GM21515 (cell line): ENCODE results near the gene DNAJC6.
"Not testable (repeated sequence)": the region's sequence is repeated elsewhere in the genome, so short reads cannot be mapped to it uniquely, and the experiment has no call there.

Source experiments
- ATAC-seq: cut with Tn5 transposase; IDR thresholded peaks from one replicate; pipeline ENCODE4 v1.9.1; 2021; ENCODE audit not compliant: unreplicated experiment

DNAJC6 gene

GRCh38 chr1:65309304-65310077, at the start of gene DNAJC6:
Gene DNAJC6 (plus strand): TSS chr1:65309543. CDS start chr1:65309746, 203 bp downstream.
- no peak for ATAC-seq

DNA sequence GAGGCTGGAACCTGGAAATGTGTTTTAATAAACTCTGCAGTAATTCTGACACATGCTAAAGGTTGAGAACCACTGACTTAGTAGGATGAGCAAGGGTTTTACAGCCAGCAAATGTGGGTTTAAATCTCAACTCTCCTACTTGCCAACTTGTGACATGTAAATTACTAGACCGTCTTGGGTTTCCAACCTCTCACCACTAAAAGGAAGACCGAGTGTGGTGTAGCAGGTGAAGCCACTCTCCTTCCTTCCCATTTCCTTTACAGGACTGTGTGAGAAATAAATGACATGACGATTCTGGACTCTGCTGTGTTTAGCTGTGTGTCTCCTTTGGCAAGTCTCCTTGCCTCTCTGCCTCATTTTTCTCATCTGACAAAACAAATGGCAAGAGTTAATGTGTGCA, 49.5 kb upstream of the DNAJC6 start:
- no peak for ATAC-seq

DNA sequence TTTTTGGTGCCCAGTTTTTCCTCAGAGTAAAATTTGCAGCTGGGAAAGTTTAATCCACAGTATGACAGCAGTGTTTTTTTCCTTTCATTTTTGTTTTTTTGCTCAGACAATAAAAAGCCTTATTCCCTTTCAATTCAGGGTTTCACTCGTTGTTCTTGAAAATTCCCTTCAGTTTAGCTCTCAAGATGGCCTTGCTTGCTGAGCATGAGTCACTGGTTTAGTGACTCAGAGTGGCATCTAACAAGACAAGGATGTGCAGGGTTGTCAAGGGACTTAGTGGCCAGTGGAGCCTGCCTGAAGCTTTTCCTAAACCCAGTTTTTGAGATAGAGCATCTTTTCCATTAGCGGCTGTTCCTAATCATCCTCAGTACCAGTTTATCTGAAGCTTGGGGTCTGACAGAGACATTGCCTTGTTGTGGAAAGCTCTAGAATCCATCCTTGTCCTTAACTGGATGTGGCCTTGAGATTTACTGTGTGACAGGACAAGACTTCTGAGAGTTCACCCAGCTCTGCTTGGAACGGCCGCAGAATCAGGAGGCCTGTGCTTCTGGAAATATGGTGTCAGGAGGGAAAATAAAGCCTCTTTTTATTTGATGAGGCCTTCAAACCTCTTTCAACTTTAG, 48.4 kb upstream of the DNAJC6 start:
- no peak for ATAC-seq

- ATAC-seq = no peak
These were observed 46.1 kb upstream of the DNAJC6 start for GRCh38 chr1:65263286-65263685.

GRCh38 chr1:65264197-65264929, 45.0 kb upstream of the DNAJC6 start:
- no peak for ATAC-seq

DNA sequence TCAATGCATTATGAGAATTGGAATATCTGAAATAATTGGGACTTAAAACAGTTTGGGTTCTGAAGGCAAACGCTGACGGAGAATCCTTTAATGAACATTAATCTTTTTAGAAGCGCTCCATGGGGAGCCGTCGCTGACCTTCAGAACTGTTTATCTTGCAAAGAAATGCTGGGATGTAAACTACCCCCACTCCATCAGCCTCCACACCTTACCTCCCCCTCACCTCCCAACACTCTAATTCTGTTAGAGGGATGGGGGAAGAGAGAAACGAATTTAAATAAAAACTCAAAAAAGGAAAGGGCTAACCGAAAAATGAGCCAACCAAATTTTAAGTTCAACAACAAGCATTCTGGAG, 44.1 kb upstream of the DNAJC6 start:
- ATAC-seq = no peak

DNA sequence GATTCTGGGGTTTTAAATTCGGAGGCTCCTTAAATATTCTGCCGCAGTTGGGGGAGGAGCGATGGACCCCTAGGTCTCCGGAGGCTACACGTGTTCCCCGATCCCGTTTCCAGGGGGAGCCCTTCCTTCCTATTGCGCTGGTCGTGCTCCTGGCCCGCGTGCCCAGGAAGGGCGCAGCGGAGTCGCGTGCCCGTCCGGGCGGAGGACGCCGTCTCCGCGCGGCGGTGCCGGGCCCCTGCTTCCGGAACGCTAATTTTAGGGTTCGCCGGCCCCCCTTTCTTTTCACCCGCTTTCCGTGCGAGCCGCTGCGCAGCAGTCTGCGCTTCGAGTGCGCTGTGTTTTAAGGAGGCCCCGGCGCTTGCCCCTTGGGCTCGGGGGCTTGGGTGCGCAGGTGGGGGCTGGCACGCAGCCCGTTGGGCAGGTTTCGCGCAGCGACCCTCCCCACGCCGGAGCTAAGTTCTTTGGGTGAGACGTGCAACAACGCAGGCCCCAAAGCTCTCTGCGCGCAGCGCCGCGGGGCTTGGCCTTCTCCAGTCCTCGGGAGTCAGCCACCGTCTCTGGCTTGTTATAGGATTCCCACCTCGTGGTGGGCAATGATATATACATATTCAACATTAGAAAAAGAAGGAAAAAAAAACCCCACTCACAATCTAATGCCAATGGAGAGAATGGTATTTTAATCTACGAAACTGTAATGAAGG, 43.5 kb upstream of the DNAJC6 start:
- peak; percentile 71 for ATAC-seq

DNA sequence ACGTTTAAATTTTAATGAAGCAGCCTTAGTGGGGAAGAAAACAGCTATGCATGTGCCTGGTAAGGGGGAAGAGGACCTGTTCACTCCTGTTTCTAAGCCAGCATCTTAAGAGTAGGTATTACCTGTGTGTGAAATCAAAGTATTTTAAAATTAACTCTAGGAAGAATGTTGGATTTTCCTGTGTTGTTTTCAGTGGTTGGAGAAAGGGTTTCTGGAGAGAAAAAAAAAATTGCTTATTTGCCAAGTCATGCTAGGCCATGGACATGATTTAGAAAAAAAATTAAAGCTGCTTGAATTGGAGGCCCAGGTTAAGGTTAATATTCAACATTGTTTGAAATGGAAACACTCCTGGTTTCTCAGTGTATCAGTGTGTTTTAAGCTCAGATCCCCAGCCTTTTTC, 42.9 kb upstream of the DNAJC6 start:
- no peak for ATAC-seq

- ATAC-seq = no peak
These were observed 42.1 kb upstream of the DNAJC6 start for GRCh38 chr1:65267271-65267670.

- no peak for ATAC-seq
These were observed 41.7 kb upstream of the DNAJC6 start for GRCh38 chr1:65267683-65268082.

DNA sequence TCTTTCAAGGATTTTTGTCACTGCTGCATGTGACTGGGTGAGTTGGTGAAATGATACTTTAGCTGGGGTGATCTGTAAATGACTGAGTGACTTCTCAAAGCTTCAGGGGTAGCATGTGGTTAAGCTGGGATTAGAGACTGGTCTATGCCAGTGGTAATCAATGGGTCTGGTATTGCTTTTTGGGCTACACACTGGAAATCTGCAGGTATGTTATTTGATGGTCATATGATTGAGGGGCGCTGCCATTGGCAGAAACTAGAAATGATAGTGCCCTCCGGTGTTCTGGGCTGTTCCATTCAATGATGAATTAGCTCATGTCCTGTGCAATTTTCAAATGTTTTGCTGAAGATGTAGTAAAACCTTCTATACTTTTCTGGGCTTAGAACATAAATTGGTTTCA, 39.7 kb upstream of the DNAJC6 start:
- ATAC-seq = no peak

DNA sequence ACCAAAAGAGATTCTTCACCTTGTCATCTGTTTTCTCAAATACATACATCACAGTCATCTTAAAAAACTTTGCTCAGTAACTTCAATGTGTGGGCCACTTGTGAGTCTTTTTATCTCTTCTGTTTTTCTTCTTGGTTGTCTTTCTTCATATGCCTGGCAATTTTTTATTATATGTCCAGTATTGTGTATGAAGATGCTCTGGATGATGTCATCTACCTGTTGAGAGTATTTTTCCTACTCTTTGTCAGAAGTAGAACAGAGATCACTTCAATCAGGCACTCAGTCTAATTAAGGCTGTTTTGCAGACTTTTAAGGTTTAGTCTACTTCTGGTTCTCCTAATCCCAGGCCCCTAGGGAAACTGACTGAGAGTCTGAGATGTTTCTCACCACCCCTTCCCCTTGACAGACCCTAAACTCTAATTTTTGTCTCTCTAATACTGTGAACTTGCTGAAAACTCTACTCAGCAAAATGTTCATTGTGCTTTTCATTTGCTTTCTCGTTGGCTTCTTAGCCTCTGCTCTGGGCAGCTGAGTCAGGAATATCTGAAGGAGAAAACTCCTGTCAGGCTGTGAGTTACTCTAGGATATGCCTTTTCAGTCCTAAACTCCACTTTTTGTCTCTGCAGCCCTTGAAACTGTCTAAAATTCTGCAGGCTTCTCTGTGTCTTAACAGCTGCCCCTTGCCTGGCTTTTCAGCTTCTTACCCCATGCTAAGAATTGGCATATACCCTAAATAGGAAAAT, 33.0 kb upstream of the DNAJC6 start:
- no peak for ATAC-seq

DNA sequence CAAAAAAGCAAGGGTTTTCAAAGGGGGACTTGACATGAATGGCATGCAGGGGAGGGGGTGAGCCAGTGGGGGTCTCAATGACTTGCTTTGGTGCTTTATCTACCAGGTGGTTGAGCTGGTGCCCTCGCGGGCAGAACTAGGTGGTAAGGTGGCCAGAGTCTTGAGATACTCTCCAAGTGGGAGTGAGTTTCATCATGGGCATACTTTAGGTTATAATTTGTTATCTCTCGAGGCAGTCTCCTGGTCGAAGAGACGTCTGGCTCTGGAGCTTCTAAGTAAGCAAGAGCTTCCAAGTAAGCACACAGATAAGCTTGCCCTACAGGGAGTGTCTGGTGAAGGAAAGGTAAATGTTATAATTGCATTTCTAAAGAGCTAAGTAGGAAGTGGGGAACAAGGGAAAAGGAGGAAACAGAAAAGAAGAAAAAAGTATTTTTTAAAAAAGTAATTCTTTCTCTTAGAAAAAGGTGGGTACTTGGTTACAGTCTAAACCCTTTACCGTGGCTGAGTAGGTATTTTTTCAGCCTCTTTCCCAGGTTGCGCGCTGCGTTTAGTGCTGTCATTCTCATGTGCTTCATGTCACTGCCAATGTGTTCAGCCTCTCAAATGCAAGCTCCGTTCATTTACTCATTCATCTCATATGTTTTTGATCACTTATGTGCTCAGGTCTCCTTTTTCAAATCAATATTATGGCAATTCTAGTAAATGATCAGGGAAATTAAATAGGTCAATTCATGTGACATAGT, 31.6 kb upstream of the DNAJC6 start:
- ATAC-seq = no peak

DNA sequence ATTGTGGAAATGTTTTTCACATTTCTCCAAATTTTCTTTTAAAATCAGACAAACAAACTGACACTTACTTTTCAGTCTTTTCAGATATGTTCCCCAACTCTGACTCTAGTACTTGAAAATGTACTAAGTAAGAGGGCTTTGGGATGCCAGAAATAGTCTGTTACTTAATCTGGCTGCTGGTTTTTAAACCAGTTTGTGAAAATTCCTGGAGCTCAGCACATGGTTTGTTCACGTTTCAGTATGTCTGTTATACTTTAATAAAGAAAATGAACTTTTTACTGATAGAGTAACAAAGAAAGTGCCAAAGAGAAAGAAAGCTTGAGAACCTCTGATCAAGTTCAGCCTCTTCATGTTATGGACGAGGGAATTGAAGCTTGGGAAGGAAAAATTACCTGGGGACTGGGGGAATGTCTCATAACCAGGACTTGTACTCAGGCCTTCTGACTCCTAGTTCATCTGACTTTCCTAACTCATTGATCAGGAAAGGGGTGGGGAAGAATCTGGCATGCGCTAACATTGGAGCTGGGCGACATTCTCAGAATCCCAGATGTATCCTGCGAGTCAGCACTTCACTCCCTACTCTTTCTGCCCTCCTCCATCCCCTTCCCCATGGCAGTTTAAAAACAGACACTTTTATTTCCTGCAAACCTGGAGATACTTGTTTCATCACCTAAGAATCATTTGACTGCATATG, 30.8 kb upstream of the DNAJC6 start:
- ATAC-seq = no peak

GRCh38 chr1:65279070-65279779, 30.1 kb upstream of the DNAJC6 start:
- ATAC-seq = no peak

DNA sequence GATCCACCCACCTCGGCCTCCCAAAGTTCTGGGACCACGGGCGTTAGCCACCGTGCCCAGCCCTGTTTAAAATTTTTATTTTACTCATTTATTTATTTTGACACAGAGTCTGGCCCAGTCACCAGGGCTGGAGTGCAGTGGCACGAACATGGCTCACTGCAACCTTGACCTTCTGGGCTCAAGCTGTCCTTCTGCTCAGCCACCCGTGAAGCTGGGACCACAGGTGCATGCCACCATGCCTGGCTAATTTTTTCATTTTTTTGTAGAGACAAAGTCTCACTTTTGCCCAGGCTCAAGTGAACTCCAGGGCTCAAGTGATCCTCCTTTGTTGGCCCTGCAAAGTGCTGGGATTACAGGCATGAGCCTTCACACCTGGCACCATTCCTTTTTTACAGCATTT, 27.5 kb upstream of the DNAJC6 start:
- ATAC-seq = no peak

DNA sequence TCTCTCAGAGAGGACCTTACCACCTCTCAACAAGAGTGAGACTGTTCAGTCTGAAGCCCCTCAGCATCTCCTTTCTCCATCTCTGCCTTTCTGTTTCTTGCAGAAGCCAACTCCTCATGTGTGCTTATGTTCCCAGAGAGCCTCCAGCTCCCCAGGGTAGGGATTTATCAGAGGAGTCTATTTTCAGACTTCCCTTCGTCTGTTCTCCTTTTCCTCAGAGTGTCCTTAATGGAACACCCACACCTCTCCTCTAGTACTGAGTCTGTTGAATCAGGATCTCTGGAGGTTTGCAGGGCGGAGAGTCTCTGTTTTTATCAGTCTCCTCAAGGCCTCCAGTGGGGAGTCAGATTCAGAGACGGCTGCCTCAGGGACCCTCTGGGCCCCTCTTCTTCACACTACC, 25.1 kb upstream of the DNAJC6 start:
- no peak for ATAC-seq

DNA sequence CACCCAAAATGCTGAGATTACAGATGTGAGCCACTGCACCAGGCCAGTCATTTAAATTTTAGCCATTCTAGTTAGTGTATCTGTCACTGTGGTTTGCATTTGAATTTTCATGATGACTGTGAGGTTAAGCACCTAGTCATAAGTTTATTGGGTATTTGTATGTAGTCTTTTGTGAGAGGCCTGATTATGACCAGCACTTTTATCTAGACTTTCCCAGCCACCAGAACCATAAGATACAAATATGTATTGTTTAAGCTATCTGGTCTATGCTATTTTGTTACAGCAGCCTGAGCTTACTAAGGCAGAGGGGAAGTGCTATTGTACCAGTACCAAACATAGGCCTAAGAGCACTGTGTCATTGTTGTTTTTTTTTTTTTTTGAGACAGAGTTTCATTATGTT, 19.9 kb upstream of the DNAJC6 start:
- peak; percentile 68 for ATAC-seq

GRCh38 chr1:65291818-65292217, 17.5 kb upstream of the DNAJC6 start:
- ATAC-seq = not testable (repeated sequence)
